ENCODE measurements around the gene GLYATL3.

DNA sequence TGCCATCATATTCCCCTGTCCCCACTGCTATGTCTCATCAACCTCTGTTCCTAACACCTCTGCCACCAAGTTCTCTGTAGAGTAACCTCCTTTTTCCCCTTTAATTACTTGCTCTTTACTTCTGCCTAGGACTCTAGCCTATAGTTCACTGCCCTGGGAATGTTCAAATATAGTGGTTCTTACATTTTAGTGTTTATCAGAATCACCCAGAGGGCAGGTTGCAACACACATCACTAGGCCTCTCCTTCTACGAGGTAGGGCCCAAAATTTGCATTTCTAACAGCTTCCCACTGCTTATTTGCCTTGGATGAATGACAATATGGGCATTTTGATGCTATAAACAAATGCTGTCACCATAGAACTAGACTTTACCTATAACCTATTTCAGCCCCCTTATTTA lies 27.6 kb downstream of the GLYATL3 start:
- TF ChIP-seq EP300 (IDR thresholded peaks at IDR 0.05) = no peak
- TF ChIP-seq POLR2AphosphoS5 (IDR thresholded peaks at IDR 0.05) = no peak
- no peak for TF ChIP-seq CTCF (IDR thresholded peaks at IDR 0.05)
